GM21737 (cell line): Measurements from ENCODE around the gene C11orf65.

Experiments
- ATAC-seq: cut with Tn5 transposase; IDR thresholded peaks from one replicate; pipeline ENCODE4 v1.9.1; 2021; ENCODE audit warnings: mild to moderate bottlenecking, moderate library complexity; ENCODE audit not compliant: unreplicated experiment

C11orf65 gene, protein sequence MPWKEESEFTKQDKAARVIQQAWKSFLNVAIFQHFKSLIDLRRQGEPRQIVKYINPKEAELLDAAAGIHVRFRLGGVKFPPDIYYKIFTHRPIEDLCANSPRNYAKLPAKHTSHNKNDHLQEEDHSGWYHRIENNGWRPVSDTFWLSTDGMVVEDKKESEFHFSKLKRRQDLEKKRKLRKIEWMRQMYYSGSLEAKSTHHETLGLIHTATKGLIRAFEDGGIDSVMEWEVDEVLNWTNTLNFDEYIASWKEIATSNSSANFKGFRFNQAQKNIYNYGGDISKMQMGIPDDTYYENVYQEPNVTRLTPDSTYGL

DNA sequence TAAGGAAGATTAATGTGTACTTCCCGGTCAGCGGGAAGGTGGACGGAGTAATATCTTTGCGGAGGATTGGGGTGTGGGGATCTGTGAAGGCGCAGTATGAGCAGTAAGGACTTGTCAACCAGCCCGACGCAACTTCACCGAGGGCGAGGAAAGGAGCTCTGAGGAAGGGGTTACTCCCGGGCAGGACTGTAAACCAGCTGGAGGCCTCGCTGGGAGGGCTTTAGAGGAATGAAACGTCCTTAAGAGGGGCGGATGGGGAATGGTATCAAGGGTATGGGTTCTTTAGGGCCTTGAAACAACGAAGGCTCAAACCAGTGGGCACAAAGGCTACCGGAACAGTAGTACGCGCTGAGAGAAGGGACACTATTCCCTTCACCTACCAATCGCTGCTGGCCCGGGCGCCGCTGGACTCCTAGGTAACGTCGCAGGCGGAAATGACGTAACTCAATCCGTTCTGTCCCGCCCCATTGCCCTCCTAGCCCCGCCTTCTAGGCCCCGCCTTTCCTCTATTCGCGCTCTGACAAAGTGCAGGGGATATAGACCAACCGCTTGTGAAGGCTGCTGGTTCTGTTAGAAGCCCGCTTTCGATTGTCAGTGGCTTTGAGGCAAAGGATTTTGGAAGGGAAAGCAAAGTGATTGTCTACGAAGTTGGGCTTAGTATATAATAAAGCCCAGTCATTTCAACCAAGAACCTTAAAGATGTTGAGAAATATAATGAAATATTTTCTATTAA, at the start of gene C11orf65:
Gene C11orf65, minus strand, starts transcription at position 439 of the 733 bp plus-strand sequence. CDS start 5,970 bp downstream, outside the sequence.
- peak; percentile 100 for ATAC-seq

DNA sequence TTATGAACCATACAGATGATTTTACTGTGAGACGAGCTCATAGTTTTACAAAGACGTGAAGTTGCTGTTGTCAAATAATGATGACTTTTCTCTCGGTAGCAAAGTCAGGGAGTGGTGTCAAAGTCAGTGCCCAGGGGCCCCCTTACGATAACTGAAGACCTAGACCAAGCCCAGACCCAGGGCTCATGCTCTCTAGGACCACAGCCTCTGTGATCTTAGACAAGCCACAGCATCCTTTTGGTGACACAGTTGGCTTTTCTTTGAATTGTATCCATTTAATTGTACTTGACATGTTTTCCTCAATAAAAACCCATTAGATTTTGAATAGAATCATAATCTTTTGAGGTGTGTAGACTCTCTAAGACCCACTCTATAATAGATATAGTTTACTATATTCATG, 48.8 kb upstream of the C11orf65 start:
- ATAC-seq = no peak

DNA sequence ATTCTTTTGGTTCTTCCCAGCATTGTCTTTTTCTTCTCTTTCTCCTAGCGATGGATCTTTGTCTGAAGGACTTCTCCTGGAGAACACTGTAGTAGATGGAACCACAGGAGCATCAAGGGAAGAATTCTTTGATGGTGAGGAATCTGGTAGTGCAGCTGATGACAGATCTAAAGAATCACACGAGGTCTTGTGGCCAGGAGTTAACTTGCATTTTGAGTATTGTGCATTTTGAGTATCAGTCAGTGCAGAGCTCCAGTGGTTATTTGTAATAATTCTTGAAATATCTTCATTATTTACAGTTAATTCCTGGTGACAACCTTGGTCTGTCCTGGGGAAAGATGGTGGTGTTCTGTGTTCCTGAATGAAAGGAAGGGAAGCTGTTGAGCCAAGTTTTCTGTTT, 45.4 kb upstream of the C11orf65 start:
- no peak for ATAC-seq

DNA sequence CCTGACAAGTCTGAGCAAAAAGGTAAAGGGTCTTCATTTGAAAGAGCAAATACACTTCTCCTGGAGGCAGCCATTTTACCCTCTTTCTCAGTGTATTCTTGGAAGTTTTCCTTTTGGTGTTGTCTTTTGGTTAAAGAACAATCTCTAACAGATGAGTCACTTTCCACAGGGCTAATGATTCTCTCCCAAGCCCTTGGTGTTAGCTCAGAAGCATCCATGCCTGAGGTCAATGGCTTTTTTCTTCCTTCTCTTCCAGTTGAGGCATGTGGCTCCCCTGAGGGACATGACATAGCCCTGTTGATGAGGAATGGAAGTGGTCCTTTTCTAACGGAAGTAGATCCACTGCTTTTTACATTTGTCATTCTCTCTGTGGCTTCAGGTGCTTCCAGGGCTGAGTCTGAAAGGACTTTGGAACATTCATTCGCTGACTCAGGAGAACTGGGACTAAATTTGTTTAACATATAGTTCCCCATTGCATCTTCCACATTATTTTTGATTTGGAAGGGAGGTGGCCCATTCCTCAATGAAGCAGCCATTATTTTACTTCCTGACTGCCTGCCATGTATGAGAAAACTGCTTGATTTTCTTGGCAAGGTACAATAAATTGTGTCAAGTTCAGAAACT, 44.6 kb upstream of the C11orf65 start:
- no peak for ATAC-seq

DNA sequence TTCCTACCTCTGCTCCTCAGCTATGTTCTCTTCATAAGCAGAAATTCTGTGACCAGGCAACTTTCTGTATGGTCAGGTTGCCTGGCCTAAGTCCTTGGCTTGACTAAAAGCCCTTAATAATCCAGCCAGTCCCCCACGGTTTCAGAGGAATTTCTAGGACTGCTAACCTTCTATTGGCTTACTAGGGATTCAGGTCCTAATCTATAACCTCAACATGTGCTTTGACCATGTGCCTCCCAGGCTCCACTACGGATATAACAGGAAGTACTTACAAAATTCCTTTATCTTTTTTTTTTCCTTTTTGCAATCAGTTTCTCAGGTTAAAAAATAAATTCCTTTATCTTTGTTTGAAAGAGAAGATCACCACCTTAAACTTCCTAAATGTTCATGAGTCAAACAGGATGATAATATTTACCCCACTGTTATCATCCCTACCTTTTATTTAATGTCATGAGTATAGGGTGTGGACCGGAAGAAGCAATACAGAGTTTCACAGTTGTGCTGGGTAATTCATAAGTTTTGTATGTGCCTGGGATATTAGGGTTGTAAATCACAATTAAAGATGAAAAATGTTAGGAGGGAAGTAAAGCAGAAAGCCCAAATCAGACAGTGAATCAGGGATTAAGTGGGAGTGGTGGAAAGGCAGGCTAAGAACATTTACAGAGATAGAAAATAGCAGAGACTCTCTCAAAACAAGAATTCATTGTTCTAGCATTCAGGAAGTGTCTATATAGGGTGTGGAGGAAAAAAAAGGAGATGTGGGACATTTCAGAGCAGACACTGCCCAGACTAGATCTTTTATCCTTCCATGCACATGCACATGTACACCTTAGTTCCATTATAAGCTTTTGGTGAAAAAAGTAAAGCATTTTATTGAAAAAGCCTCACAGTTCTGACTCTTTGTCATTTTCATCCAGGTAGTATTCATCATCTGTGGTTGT, 41.6 kb upstream of the C11orf65 start:
- no peak for ATAC-seq

DNA sequence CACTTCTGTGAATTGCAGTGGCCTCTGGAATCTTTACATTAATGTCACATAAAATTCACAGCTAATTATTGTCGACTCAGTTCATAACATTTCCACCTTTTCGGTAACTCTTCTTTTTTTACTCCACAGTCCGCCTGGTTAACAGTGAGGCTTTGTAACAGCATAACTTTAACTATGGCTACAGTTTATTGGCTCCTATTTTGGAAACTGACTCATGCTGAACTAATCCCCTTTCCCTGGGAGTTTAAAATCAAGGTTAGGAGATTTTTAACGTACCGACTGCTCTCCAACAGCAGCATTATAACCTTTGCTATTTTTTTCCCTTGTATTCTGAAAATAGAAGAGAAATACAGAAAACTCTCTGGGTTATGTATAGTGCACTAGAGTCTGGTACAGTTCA, 34.1 kb upstream of the C11orf65 start:
- no peak for ATAC-seq

DNA sequence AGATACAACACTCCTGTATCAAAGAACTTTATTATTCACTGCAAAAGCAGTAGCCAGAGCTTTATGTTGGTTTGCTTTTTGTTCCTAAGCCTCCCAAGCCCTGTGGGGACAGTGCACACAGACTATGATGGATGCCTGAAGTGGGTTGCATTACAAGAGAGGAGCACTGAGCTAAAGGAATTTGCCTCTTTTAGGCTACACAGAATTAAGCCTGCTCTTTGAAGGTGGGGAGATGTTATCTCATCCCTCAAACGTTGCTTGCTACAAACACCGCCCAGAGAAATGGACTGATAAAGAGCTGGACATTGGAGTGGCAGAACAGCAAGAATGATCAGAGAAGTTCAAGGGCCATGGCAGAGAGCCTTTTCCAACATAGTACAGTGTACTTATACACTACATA, 33.4 kb upstream of the C11orf65 start:
- ATAC-seq = no peak

DNA sequence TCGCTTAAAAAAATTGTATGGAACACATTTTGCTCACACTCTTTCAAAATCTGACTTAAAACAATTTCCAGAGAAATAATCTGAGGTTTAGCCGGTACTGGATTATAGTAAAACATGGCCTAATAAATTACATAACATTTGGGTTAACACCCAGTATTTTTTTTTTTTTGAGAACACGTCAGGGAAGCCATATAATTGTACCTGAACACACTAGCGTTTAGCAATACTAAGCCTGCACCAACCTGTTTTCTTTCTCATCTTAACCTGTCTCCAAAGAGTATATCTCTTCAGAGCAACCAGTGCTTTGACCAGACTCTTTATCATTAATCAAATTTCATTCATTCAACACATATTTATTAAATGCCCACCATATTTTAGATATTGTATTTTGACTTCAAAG, 32.8 kb upstream of the C11orf65 start:
- no peak for ATAC-seq

DNA sequence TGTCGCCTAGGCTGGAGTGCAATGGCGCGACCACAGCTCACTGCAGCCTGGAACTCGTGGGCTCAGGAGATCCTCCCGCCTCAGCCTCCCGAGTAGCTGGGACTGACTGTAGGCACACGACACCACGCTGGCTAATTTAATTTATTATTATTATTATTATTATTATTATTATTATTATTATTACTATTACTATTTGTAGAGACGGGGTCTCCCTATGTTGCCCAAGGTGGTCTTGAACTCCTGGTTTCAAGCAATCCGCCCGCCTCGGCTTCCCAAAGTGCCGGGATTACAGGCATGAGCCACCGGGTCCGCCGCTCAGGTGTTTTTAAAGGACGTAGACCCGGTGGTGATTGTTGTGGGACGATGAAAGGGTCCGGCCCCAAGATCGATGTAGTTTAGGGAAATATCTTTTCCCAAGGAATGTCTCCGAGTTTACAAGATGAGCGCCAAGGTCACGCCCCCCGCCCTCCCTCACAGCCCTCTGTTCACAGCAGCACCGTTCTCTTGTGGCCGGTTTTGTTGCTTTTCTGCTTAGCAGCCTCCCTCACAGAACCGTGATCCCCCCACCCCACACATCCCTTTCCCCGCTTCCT, 31.6 kb upstream of the C11orf65 start:
- ATAC-seq = no peak

DNA sequence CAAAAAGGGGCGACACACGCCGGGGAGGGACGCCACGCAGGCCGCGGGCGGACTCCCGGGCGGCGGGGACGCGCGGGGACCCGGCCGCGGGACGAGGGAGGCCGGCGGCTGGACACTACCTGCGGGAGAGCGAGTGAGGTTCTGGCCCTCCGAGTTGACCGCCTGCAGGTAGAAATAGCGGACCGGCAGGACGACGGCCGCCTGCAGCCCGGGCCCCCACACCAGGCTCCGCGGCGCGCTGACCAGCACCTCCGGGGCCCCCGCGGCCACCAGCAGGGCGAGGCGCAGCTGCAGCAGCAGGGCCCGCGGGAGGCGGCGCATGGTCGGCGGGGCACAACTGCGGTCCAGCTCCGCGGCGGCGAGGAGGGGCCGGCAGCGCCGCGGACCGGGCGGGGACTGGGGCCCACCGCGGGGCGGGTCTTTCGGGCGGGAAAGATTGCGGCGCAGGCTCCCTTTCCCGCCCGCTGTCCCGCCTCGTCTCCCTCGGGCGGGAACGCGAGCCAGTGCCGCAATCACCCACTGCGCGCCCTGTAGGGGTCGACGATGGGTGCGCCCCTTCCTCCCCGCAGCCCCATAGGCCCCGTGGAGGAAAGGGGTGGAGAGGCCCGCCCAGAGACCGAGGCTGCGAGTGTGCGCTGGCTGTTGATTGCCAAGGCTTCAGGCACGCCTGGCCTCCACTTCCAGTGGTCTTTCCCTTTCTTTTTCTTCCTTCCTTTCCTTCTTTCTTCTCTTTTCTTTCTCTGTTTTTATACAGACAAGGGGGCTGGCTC, 30.9 kb upstream of the C11orf65 start, which contains the start of gene POGLUT3:
Gene POGLUT3, minus strand, starts transcription at position 339 of the 770 bp plus-strand sequence. Its CDS starts 18 bp downstream, at position 321.
- ATAC-seq = peak; percentile 53

DNA sequence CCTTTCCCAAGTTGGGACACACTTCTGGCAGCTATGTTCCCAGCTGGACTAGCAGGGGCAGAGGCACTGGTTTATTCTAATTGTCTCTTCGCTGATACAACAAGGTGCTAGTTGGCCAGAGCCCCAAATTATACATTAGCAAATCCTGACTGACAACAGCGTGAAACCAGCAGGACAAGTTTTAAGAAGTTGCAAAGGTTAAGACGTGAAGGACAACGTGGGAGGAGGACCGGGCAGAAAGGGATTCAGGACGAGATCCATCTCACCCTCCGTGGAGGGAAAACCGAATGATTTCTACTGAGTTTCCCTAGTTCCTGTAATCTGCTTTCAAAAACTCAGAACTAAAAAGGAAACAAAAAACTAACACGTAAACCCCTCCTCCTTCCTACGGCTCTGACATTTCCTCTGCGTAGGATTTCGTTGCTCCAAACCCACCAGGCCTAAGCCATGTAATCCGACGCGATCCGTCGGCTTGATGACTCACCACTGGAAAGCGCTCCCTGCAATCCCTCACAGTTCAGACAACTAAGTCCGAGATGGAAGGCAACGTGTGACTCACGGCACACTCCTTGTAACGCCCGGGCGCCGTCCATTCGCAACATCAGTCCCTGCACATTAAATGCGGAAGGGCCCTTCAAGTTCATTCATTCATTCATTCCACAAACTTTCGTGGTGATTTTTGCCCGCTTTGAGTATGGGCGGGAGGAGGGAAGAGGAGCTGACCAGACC, 30.2 kb upstream of the C11orf65 start:
- peak; percentile 54 for ATAC-seq

DNA sequence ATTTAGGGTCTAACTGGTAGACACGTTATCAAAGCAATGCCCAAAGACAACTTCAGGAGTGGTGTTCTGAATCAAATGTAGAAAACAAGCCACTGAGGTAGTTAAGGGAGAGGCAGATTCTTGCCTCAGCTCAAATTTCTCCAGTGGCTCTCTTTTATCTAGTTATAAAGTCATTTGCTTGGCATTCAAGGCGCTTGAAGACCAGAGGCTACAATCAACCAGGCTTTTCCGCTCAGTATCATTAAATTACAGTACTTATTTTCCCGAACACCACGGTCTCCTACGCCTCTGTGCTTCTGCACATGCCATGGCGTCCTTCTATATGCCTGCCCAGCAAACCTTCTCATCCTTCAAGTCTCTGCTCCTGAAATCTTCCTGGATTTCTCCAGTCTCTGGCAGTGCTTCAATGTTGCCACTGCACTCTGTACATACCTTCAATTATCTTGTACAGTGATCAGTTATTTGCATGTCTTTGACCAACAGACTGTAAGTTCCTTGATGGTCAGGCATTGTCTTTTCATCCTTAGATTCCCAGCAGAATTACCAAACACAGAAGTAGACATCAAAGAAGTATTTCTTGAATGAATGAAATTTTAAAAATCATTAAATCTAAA, 29.4 kb upstream of the C11orf65 start:
- ATAC-seq = no peak

DNA sequence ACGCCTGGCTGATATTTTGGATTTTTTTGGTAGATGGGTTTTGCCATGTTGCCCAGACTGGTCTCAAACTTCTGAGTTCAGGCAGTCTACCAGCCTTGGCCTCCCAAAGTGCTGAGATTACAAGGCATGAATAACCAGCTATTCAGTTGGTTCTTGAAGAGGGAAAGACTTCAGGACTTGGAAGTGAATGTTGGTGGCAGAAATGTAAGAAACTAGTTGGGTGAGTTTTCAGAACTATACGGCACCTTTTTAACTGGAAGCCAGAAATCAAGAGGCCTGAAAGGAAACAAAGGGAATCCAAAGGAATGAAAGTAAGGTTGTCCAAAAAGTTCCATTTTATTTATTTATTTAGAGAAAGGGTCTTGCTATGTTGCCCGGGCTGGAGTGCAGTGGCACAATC, 28.0 kb upstream of the C11orf65 start:
- no peak for ATAC-seq

DNA sequence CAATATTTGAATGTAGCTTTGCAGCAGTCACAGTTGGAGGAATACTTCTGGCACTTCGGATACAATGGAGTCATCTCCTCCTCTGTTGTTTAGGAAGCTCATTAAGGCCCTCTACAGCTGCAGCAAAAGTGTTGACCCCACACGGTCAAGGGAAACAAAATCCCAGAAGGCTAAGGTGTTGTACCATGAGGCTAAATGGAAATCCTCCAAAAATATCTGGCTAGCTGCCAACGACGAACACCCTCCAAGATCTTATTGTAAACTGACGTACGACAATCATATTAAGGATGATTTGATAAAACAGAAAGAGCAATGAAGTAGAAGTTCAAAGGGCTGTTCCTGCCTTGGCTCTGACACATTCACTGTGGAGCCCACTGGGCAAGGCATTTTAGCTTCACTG, 26.9 kb upstream of the C11orf65 start:
- ATAC-seq = no peak

DNA sequence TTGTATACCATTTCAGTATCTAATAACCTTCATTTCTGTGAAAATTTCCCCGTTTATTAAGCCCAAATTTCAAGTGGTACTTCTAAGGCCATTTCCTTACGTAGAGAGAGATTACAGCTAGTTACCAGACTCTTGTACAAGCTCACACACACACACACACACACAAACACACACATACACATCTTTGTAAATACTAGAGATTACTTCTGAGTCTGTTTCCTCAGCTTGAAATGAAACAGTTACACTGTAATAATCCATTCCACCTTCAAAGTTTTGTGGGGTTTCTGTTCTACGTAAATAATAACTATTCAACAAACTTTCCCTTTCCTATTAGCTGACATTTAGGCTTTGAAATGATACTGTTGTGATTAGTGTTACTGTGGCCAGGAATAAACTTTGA, 24.6 kb upstream of the C11orf65 start:
- ATAC-seq = no peak

DNA sequence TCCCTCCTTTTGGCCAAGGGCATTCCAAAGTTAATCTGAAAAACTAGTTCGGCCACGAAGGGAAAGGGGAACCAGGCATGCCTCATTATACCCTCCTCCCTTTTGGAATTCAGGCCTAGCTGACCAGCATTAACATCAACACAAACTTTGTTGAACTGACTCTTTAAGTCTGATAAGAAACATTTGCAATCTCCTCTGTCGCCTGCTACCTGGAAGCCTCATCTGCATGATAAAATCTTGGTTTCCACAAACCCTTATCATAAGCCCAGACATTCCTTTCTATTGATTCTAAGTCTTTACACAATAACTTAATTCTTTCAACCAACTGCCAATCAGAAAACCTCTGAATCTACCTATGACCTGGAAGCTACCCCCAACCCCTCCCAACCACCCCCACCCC, 19.5 kb upstream of the C11orf65 start:
- ATAC-seq = no peak

DNA sequence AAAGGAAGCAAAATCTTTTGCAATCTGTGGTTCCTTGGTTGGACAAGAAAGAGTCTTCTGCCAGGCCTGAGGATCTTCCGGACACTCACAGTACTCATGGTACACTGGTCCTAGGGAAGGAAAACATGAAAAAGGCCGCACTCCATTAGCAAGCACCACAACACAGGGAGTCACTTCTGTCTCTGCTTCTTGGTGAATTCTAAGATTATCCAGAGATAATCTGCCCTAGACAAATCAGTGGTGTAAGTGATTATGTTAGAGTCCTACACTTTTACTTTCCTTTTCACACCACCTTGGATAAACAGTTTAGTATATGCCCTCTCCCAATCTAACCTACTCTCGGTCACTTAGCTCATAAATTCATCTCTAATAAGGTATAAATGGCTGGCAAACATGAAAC, 19.0 kb upstream of the C11orf65 start:
- no peak for ATAC-seq

DNA sequence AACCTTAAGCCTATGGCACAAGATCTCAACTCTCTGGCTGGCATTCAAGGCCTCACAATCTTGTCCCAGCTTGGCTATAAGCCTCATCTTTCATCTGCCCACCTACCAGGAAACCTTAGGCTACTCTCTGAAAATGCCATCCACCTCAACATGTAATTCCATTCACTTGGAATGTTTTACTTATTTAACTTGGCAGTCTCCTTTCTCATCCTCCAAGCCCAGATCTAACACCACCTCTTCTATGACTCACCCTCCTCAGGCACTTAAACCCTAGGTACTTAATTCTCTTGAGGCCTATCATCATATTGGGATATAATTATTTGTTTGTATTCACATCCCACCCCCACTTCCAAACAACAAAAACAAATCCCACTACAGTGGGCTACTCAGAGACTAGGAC, 15.8 kb upstream of the C11orf65 start:
- no peak for ATAC-seq
